Pons (tissue), 1 donor: ENCODE measurements around the gene CPNE4.

ENCODE experiments used
- DNase-seq: peaks from one replicate; pipeline ENCODE4 v3.0.0-alpha.2; 2016; ENCODE audit warnings: low spot score

The CPNE4 gene

GRCh38 chr3:131880948-131881347 lies 153.9 kb downstream of the CPNE4 start:
- DNase-seq, result peak; percentile 36

- DNase-seq, result no peak
These were observed 166.6 kb downstream of the CPNE4 start for GRCh38 chr3:131868203-131868602.

GRCh38 chr3:131856171-131856570 lies 178.6 kb downstream of the CPNE4 start:
- DNase-seq, result no peak

GRCh38 chr3:131850223-131850622 lies 184.6 kb downstream of the CPNE4 start:
- DNase-seq, result no peak

- peak; percentile 40 for DNase-seq
These were observed 185.2 kb downstream of the CPNE4 start for GRCh38 chr3:131849616-131850015.

- no peak for DNase-seq
These were observed 186.8 kb downstream of the CPNE4 start for GRCh38 chr3:131847966-131848510.

- DNase-seq, result no peak
These were observed 188.4 kb downstream of the CPNE4 start for GRCh38 chr3:131846296-131846924.

GRCh38 chr3:131843174-131843573 lies 191.6 kb downstream of the CPNE4 start:
- no peak for DNase-seq

- no peak for DNase-seq
These were observed 194.5 kb downstream of the CPNE4 start for GRCh38 chr3:131840156-131840797.

- DNase-seq, result no peak
These were observed 198.9 kb downstream of the CPNE4 start for GRCh38 chr3:131835906-131836305.

- DNase-seq, result no peak
These were observed 203.2 kb downstream of the CPNE4 start for GRCh38 chr3:131831608-131832007.

- no peak for DNase-seq
These were observed 213.5 kb downstream of the CPNE4 start for GRCh38 chr3:131821191-131821762.

GRCh38 chr3:131819381-131820055 lies 215.3 kb downstream of the CPNE4 start:
- DNase-seq, result no peak

- DNase-seq, result no peak
These were observed 222.4 kb downstream of the CPNE4 start for GRCh38 chr3:131812433-131812832.

GRCh38 chr3:131811481-131811880 lies 223.3 kb downstream of the CPNE4 start:
- no peak for DNase-seq

GRCh38 chr3:131807822-131808221 lies 227.0 kb downstream of the CPNE4 start:
- no peak for DNase-seq

GRCh38 chr3:131806736-131807135 lies 228.1 kb downstream of the CPNE4 start:
- DNase-seq, result no peak

GRCh38 chr3:131804565-131805133 lies 230.2 kb downstream of the CPNE4 start:
- no peak for DNase-seq

- no peak for DNase-seq
These were observed 231.7 kb downstream of the CPNE4 start for GRCh38 chr3:131803113-131803512.

- no peak for DNase-seq
These were observed 232.8 kb downstream of the CPNE4 start for GRCh38 chr3:131802029-131802428.

- no peak for DNase-seq
These were observed 233.2 kb downstream of the CPNE4 start for GRCh38 chr3:131801566-131801965.

GRCh38 chr3:131797776-131798175 lies 237.0 kb downstream of the CPNE4 start:
- no peak for DNase-seq
